EH (cell line): ENCODE measurements around the gene MEX3D.

Experiments used
- DNase-seq: peaks from one replicate; pipeline ENCODE4 v3.0.0-alpha.2; 2015; ENCODE audit warnings: low read depth

MEX3D gene

DNA sequence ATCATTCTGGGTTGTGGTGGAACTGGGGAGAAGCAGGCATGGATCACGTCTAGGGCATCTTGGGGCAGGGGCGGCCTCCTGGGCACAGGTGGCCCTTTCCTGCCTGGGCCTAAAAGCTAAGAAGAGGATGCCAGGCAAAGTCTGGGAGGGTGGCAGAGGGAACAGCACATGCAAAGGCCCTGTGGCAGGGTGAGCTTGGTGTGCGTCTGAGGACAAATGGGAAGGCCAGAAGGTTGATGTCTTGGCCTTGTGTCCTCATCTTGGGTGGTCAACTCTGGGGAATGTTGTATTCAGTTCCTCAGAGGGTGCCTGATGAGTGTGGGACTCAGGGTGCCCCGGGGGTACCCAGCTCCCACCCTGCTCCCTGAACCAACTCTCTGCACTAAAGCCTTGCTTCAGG, 49.7 kb downstream of the MEX3D start:
- DNase-seq: no peak

DNA sequence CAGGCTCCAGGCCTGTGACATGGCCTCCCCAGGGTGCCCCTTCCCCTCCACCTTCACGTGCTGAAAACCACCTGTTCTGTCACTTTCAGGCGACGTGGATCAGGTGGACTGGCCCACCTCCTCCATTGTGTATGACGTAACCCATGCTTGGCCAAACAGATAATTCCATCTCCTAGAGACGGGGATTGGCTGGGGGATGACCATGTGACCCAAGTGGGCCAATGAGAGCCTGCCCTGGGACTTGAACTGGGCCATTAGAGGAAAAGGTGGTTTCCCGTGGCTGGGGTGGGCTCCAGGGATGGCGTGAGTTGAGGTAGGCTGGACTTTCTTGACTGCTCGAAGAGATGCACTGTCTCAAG, 51.8 kb downstream of the MEX3D start:
- DNase-seq: no peak

DNA sequence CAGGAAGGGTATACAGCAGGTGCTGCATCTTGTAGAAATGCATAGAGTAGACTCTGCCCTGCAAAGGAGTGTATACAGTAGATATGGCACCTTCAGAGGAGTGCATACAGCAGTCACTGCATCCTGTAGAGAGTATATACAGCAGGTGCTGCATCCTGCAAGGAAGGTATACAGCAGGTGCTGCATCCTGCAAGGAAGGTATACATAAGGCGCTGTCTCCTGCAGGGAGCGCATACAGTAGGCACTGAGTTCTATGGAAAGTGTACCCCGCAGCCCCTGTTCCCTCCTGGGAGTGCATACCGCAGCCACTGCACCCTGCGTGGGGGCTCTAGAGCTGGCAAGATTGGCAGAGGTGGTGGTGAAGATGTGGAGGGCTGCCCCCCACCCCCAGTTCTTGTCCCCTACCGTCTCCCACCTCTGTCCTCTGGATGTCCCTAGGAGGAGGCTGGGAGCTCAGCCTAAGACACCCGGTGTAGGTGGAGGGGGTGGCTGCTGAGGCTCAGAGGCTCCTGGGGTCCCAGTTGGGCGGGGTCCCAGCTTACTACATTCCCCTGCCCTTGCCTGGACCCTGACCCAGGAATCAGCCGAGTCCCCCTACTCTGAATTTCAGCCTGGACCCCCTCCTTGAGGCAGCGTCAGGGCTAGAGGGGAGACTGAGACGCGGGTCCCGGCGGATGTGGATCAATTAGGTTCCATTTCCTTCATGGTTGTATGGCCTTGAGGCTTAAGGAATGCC, 53.0 kb downstream of the MEX3D start:
- no peak for DNase-seq

DNA sequence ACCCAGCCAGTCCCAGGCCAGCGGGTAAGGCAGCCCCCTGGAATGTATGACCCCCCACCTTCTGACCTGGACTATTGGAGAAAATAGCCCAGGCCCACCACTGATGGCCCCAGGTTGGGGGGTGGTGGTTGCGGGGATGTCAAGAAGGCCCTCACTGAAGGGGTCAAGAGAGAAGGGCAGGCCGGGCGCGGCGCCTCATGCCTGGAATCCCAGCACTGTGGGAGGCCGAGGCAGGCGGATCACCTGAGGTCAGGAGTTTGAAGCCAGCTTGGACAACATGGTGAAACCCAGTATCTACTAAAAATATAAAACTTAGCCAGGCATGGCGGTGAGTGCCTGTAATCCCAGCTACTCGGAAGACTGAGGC, 53.8 kb downstream of the MEX3D start:
- no peak for DNase-seq

DNA sequence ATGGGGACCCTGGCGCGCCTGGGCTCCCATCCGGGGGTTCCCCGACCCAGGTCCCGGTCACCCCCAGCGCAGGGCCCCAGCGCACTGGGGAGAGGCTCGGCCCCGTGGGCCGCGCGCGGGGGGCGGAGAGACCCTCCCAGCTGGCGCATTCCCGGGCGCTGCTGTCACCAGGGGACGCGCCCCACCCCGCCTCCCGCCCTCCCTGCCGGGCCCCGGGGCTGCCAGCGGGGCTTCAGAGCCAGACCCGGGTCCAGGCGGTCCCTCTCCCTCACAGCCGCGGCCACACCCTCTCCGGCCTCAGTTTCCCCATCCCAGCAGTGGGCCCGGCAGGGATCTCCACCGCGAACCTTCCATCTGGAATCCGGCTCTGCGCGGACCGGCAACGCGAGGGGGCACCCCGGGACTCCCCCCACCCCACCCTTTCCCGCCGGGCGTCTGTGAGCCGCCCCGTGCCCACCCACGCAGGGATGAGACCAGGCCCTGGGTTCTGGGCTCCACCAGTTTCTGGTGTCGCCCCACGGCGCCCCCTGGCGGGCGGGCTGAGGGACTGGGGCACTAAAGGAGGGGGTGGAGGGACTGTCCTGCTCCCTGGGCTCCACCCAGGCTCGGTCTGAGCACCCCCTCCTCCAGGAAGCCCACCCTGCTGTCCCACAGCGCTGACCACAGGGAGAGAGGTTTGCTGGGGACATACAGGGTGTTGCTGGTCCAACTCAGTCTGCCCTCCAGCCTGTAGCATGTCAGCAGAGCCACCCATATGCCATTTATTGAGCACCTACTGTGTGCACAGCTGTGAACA, 54.4 kb downstream of the MEX3D start:
- peak; percentile 63 for DNase-seq

DNA sequence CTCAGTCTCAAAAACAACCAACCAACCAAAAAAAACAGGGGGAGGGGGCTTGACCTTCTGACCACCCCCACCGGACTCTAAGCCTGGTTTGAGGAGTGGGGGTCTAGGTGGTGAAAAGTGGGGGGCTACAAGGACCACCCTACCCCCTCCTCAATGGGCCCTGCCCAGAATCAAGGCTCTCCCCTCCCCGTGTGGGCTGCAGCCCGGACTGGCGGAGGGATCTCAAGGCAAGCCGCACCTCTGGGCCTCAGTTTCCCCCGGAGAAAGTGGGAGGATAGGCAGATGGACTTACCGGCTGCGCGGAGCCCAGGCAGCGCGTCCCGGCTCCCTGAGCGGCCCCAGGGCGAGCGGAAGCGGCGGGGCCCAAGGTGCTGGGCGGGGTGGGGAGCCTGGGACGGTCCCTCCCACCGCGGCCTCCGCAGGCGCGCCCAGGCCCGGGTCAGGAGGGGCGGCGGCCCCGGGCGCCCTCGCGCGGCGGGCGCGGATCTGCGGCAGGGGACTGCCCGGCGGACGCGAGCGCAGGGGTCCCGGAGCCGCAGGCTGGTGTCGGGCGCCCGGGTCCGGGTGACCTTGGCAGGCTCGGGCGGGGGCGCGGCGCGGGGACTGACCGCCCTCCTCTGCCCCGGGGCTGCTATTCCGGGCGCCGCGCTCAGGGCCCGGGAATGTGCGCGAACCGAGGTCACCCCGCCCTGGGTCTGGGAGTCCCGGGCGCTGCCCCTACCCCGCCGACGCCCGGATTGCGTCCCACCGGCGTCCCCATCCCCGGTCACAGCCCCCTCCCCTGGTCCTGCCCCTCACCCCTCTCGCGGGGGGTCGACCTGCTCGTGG, 55.2 kb downstream of the MEX3D start, which contains the start of gene ADAMTSL5:
ADAMTSL5 (minus strand) TSS at position 349 of the 828 bp plus-strand sequence. CDS start 2,076 bp downstream, outside the sequence.
- DNase-seq: peak; percentile 75

DNA sequence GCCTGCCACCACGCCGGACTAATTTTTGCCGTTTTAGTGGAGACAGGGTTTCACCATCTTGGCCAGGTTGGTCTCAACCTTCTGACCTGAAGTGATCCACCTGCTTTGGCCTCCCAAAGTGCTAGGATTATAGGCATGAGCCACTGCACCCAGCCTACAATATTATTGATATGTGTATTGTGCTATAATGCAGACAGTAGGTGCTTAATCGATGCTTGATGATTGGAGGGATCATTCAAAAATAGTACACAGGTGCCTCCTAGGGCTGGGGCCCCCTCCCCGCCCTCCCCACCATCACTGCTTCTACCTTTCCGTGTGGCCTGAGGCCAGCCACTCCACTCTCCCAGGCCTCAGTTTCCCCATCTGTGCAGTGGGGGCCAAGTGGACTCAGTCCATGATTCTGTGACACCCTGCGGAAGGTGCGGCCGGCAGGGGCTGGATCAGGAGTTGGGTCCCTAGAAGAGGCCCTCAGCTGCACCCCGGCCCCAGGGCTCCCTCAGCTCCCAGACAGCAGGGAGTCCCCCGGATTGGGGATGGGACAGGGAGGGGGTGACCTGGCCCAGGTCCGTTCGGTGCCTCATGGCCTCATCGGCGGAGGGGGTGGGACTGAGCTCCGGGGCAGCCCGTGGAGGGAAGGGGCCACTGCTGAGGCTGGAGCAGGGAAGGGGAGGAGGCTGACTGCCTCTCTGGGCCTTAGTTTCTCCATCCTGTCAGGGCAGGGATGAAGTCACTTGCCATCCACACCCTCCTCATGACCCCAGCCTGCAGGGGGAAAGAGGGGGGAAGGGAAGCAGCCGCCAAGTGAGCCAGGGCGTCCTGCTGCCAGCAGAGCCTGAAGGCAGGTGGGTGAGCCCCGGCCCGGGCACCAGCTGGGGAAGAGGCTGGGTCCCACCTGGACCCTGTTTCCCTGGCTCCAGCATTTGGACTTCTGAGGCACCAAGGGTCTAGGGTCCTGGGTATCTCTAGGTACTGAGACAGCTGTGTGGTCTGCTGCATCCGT, 56.5 kb downstream of the MEX3D start:
- DNase-seq: no peak

DNA sequence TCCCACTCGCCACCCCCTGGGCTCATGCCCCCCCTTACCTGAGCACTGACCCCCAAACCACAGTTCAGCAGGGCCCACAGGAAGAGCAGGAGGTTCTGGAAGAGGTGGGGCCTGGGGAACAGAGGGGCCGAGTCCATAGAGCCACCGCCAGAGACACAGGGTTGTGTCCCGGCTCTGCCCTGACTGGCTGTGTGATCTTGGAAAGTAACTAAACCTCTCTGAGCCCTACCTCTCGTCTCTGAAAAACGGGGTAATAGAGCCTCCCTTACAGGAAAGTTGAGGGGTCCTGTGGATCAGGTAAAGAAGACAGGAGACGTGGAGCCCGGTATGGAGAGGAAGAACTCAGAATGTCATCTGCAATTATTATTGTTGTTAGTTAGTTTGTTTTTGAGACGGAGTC, 57.3 kb downstream of the MEX3D start:
- DNase-seq: no peak

DNA sequence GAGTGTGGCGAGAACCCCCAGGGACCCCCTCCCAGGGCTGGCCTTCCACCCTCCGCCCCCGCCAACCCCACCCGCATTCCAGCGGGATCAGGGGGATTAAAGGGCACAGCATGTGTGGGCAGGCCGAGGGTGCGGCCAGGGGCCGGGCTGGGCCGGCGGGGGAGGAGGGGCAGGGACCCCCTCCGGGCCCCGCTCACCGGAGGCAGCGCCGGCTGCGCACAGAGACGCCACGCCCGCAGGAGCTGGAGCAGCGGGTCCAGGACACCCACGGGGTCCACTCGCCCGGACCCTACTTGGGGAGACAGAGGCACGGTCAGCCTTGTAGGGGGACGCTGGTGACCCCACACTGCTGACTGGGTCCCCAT, 57.7 kb downstream of the MEX3D start:
- DNase-seq: no peak

DNA sequence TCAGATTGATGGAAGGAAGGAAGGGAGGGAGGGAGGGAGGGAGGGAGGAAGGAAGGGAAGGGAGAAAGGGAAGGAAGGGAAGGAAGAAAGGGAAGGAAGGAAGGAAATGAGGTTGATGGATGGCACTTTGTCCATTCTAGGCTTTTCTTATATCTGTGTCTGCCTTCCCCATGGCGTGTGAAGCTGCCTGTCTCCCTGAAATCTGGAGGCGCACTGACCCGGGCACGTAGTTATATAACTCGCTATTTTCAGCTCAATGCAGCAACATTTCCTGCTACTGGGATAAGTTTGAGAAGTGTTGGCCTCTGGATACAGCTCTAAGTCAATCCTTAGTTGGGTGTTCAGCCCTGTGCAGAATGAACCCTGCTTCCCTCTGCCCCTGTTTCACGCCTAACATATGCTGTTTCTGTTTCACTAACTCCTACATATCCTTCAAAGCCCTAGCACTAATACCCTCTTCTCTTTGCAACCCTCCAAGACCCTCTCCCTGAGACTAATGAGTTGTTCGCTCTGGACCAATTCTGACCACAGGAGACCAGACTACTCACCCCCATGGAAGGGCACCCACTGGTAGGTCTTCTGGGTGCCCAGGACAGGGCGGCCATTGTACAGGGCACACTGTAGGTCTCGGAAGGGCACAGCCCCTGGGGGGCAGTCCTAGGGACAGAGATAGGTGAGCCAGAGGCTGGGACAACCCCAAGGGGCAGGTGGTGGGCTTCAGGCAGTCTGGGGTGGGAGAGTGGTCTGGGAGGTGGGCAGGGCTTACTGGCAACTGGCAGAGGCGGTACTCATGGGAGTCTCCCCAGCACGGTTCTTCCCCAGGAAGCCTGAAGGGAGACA, 58.3 kb downstream of the MEX3D start:
- DNase-seq: no peak

DNA sequence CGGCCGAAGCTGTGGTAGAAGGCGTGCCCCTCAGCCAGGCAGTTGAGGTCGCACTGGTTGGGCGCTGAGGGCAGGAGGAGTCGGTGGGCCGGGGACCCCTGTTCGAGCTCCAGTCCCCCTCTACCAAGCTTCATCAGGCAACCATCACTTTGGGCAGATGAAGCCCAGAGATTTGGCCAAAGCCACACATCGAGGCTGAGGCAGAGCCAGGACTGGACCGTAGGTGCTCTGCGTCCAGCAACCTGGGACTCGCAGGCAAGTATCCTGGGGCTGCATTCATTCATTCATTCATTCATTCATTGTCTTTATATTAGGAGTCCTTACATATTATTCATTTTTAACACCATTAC, 59.6 kb downstream of the MEX3D start:
- no peak for DNase-seq

DNA sequence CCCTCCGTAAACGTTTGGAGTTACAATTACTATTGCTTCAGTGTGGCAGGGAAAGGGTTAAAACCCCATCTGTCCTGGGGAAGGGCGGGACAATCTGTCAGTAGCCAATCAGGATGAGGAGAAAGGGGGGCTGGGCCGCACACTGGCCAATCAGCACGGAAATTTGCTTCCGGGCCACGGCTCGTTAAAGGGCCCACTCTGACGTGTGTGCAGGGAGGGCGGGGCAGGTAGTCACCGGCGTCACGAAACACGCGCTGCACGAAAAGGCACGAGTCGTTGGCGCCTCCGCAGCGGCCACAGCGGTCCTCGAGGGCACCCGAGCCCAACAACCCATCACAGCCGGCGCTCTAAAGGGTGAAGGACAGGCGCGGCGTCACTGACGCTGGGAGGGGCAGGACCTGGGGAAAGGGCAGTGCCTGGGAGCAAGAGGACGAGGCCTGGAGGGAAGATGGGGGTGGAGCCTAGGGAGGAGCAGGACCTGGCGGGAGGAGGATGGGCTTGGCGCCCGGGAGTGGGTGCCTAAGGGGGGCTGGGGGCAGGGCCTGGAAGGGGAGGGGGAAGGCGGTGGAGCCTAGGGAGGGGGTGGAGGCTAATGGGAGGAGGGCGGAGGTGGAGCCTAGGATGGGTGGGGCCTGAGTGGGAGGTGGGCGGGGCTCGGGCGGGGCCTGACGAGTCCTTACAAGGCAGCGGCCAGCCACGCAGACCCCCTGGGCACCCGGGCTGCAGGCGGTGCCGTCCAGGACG, 60.2 kb downstream of the MEX3D start:
- DNase-seq: peak; percentile 96

DNA sequence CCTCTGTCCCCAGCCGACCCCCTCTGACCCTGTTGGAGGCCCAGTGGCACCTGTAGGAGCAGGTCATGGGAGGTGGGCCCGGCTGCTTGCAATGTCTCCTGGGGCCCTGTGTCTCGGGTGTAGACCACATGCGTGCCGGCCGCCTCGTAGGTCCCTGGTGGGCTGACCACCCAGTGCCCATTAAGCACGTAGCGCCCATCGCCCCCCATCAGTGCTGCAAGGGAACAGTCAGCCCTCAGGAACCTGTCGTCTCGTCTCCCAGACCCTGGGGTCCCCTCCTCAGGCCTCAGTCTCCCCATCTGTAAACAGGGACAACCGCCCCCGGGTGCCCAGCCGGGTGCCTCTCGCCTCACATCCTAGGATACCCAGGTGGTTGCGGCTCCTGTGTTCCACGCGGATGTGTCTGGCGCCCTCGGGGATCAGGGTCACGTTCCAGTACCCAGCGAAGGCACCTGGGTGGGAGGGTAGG, 60.9 kb downstream of the MEX3D start:
- DNase-seq: no peak

DNA sequence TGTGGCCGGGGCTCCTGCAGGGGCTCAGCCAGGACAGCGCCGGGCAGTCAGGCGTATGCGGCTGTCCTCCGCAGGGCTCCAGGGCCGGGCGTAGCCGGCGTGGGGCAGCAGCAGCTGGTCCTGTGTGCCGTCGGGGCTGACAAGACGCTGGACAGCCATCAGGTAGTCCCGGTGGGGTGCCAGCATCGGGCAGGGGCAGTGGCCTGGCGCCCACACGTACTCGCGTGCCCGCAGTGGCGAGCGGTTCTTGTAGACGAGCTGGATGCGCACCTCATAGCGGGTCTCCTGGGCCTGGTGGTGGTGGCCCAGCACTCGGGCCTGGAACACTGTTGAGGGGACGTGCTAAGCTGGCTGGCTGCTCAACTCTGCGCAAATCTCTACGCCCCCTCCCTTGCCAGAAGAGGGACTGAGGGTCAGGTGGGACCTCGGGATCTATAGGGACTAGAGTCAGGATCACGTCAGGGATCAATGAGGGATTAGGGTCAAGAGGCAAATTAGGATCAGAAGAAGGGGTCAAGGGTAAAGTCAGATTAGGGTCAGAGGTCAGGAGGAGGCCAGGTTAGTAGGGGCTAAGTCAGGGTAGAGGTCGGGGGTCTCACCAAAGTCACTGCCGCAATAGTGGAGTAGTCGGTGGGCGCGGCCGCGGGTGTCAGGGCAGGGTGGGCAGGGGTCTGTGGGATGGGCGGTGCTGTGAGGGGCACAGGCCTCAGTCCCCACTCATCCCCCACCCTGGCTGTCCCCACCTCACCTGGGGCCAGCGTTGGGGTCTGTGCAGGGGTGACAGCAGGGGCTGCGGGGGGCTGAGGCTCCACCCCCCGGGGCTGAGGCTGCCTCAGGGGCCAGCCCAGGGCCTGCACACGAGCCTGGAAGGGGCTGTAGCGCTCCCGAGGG, 61.9 kb downstream of the MEX3D start:
- no peak for DNase-seq

DNA sequence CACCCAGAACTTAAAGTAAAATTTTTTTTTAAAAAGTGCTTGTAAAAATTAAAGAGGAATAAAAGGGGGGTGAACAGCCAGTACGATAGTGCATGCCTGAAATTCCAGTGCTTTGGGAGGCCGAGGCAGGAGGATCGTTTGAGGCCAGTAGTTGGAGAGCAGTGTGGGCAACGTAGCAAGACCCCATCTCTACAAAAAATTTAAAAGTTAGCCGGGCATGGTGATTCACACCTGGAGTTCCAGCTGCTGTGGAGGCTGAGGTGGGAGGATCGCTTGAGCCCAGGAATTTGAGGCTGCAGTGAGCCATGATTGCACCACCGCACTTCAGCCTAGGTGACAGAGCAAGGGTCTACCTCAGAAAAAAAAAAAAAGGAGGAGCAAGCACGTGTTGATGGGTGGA, 63.1 kb downstream of the MEX3D start:
- DNase-seq: no peak
